ENCODE data around the gene ADARB1. TPM values are rescaled to one million over a fixed set of nuclear protein-coding genes. Genes with fewer than 3 reads are reported as not detected.

Gene ADARB1
- total and polyA plus RNA-seq, 9 of the 15 experiments (the other 6 are each of a cell fraction or from before 2014, with no cell fraction given) = 6.7 to 16.0 (median 8.3) TPM

DNA sequence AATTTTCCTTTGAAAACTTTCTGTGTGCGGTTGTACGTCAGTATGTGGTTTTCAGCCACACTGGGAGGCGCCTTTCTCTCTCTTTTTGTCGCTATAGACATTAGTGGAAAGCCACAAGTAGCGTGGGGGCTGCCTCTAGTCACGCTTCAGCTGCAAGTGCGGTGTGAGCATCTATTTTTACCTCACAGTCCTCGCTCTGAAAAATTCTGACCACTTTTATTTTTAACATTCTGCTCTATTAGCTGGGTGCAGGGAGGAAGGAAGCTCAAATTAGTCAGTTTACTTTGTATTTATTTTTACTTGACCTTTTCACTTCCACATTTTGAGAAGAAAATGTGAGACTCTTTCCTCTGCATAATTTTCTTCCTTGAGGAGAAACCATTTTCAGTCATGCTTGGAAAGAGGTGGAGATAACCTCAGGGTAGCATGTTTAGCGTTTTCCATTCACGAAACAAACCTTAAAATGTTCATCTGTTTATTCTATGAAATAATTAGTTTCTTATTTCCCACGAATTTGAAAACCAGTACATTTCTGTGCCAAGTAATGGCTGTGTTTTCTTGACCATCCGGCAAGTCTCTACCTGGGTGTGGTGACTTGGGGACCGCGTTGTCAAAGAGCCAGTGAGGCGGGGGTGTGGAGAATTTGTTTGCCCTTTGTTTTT, 35.6 kb downstream of the ADARB1 start (continued):
- TF ChIP-seq, protein P1, sequence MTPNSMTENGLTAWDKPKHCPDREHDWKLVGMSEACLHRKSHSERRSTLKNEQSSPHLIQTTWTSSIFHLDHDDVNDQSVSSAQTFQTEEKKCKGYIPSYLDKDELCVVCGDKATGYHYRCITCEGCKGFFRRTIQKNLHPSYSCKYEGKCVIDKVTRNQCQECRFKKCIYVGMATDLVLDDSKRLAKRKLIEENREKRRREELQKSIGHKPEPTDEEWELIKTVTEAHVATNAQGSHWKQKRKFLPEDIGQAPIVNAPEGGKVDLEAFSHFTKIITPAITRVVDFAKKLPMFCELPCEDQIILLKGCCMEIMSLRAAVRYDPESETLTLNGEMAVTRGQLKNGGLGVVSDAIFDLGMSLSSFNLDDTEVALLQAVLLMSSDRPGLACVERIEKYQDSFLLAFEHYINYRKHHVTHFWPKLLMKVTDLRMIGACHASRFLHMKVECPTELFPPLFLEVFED (CRISPR knock-in tag; conservative IDR thresholded peaks at IDR 0.05) = no peak
- TF ChIP-seq ZNF785 (CRISPR knock-in tag; IDR thresholded peaks at IDR 0.05) (no peak), ZNF146 (CRISPR knock-in tag; IDR thresholded peaks at IDR 0.05; ENCODE audit: unreplicated experiment) (no peak), ZNF41 (CRISPR knock-in tag; conservative IDR thresholded peaks at IDR 0.05) (no peak), ESRRA (IDR thresholded peaks at IDR 0.05; ENCODE audit: borderline replicate concordance, low read depth) (peak; percentile 51; the same call in 1 of the 2 replicates), RUNX1 (IDR thresholded peaks at IDR 0.05; ENCODE audit: low read depth) (no peak), NCOA4 (IDR thresholded peaks at IDR 0.05; ENCODE audit: partially characterized antibody) (no peak), ATF7 (IDR thresholded peaks at IDR 0.05) (peak; percentile 68; the same call in 1 of the 2 replicates), SNIP1 (IDR thresholded peaks at IDR 0.05; ENCODE audit: low read depth) (no peak), NFATC3 (IDR thresholded peaks at IDR 0.05) (no peak), GABPA (tag; conservative IDR thresholded peaks at IDR 0.05; ENCODE audit: low read depth) (no peak)
- TF ChIP-seq, protein P2, sequence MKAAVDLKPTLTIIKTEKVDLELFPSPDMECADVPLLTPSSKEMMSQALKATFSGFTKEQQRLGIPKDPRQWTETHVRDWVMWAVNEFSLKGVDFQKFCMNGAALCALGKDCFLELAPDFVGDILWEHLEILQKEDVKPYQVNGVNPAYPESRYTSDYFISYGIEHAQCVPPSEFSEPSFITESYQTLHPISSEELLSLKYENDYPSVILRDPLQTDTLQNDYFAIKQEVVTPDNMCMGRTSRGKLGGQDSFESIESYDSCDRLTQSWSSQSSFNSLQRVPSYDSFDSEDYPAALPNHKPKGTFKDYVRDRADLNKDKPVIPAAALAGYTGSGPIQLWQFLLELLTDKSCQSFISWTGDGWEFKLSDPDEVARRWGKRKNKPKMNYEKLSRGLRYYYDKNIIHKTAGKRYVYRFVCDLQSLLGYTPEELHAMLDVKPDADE (conservative IDR thresholded peaks at IDR 0.05; ENCODE audit: control insufficient read depth, low read depth, low read length) = no peak
- TF ChIP-seq, protein P3, sequence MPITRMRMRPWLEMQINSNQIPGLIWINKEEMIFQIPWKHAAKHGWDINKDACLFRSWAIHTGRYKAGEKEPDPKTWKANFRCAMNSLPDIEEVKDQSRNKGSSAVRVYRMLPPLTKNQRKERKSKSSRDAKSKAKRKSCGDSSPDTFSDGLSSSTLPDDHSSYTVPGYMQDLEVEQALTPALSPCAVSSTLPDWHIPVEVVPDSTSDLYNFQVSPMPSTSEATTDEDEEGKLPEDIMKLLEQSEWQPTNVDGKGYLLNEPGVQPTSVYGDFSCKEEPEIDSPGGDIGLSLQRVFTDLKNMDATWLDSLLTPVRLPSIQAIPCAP (CRISPR knock-in tag; IDR thresholded peaks at IDR 0.05; ENCODE audit: borderline replicate concordance) = no peak
- TF ChIP-seq, protein P4, sequence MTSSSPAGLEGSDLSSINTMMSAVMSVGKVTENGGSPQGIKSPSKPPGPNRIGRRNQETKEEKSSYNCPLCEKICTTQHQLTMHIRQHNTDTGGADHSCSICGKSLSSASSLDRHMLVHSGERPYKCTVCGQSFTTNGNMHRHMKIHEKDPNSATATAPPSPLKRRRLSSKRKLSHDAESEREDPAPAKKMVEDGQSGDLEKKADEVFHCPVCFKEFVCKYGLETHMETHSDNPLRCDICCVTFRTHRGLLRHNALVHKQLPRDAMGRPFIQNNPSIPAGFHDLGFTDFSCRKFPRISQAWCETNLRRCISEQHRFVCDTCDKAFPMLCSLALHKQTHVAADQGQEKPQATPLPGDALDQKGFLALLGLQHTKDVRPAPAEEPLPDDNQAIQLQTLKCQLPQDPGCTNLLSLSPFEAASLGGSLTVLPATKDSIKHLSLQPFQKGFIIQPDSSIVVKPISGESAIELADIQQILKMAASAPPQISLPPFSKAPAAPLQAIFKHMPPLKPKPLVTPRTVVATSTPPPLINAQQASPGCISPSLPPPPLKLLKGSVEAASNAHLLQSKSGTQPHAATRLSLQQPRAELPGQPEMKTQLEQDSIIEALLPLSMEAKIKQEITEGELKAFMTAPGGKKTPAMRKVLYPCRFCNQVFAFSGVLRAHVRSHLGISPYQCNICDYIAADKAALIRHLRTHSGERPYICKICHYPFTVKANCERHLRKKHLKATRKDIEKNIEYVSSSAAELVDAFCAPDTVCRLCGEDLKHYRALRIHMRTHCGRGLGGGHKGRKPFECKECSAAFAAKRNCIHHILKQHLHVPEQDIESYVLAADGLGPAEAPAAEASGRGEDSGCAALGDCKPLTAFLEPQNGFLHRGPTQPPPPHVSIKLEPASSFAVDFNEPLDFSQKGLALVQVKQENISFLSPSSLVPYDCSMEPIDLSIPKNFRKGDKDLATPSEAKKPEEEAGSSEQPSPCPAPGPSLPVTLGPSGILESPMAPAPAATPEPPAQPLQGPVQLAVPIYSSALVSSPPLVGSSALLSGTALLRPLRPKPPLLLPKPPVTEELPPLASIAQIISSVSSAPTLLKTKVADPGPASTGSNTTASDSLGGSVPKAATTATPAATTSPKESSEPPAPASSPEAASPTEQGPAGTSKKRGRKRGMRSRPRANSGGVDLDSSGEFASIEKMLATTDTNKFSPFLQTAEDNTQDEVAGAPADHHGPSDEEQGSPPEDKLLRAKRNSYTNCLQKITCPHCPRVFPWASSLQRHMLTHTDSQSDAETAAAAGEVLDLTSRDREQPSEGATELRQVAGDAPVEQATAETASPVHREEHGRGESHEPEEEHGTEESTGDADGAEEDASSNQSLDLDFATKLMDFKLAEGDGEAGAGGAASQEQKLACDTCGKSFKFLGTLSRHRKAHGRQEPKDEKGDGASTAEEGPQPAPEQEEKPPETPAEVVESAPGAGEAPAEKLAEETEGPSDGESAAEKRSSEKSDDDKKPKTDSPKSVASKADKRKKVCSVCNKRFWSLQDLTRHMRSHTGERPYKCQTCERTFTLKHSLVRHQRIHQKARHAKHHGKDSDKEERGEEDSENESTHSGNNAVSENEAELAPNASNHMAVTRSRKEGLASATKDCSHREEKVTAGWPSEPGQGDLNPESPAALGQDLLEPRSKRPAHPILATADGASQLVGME (CRISPR knock-in tag; IDR thresholded peaks at IDR 0.05) = no peak
- TF ChIP-seq, protein P5, sequence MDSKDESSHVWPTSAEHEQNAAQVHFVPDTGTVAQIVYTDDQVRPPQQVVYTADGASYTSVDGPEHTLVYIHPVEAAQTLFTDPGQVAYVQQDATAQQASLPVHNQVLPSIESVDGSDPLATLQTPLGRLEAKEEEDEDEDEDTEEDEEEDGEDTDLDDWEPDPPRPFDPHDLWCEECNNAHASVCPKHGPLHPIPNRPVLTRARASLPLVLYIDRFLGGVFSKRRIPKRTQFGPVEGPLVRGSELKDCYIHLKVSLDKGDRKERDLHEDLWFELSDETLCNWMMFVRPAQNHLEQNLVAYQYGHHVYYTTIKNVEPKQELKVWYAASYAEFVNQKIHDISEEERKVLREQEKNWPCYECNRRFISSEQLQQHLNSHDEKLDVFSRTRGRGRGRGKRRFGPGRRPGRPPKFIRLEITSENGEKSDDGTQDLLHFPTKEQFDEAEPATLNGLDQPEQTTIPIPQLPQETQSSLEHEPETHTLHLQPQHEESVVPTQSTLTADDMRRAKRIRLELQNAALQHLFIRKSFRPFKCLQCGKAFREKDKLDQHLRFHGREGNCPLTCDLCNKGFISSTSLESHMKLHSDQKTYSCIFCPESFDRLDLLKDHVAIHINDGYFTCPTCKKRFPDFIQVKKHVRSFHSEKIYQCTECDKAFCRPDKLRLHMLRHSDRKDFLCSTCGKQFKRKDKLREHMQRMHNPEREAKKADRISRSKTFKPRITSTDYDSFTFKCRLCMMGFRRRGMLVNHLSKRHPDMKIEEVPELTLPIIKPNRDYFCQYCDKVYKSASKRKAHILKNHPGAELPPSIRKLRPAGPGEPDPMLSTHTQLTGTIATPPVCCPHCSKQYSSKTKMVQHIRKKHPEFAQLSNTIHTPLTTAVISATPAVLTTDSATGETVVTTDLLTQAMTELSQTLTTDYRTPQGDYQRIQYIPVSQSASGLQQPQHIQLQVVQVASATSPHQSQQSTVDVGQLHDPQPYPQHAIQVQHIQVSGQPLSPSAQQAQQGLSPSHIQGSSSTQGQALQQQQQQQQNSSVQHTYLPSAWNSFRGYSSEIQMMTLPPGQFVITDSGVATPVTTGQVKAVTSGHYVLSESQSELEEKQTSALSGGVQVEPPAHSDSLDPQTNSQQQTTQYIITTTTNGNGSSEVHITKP (IDR thresholded peaks at IDR 0.05; ENCODE audit: partially characterized antibody) = peak; percentile 97

All from K562 (cell line).